ENCODE data around the gene LRRC37A2.
"Not testable (repeated sequence)": the region's sequence is repeated elsewhere in the genome, so short reads cannot be mapped to it uniquely, and the experiment has no call there.

Gene LRRC37A2

DNA sequence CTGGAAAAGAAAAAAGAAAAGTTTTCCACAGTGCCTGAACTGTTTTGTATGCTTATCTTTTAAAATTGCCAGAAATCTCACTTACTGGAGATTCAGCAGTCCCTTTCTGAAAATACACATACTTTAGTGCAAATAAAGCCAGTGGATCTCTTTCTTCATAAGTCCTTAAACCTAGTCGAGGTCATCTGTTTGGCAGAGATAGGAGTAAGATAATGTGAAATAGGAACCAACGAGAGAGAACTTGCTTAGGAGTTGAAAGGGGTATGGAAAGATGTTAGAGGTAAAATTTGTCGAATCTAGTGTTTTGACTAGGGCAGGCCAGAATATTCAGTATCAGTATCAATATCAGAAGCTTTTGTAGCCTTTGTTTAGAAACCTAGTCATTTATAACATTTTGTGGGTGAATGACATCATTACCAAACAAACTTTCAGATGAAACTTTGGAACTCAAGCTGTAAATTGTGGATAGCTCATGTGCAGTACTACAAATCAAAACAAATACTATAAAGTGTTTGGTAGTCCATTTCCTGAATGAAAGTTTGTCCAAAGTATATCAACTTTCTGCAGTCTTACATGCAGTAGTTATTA, 86.2 kb downstream of the LRRC37A2 start:
- DNase-seq (ENCODE audit: low spot score), result not testable (repeated sequence)

DNA sequence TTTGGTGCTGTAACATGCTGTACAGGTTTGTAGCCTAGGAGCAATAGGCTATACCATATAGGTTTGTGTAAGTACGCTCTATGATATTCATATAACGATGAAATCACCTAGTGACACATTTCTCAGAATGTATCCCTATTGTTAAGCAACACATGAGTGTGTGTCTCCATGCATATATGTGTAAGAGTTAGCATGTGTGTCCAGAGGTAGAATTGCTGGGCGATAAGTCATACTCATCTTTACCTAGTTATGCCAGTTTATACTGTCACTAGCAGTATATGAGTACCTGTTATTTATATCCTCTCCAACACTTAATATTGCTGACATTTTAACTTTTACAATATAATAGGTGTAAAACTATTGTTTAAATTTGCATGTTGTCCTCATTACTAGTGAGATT, 88.5 kb downstream of the LRRC37A2 start:
- DNase-seq (ENCODE audit: low spot score), result not testable (repeated sequence)

DNA sequence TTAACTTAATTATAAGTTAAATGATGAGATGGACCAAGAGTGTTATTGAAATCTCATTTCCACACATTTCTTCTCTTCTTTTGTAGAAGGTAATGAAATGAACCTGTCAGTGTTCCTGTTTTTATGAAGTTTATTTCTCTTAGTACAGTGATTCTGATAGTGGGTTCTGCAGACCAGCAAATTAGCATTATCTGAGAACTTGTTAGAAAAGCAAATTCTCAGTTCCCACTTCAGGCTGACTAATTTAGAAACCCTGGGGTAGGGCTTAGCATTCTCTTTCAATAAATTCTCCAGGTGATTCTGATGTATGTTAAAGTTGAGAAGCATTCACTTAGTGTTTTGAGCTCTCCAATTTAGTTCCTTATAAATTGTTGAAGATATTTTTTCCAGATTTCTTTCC, 90.9 kb downstream of the LRRC37A2 start:
- DNase-seq (ENCODE audit: low spot score), result not testable (repeated sequence)
